ENCODE results near the gene MRPL49.

MRPL49 gene

DNA sequence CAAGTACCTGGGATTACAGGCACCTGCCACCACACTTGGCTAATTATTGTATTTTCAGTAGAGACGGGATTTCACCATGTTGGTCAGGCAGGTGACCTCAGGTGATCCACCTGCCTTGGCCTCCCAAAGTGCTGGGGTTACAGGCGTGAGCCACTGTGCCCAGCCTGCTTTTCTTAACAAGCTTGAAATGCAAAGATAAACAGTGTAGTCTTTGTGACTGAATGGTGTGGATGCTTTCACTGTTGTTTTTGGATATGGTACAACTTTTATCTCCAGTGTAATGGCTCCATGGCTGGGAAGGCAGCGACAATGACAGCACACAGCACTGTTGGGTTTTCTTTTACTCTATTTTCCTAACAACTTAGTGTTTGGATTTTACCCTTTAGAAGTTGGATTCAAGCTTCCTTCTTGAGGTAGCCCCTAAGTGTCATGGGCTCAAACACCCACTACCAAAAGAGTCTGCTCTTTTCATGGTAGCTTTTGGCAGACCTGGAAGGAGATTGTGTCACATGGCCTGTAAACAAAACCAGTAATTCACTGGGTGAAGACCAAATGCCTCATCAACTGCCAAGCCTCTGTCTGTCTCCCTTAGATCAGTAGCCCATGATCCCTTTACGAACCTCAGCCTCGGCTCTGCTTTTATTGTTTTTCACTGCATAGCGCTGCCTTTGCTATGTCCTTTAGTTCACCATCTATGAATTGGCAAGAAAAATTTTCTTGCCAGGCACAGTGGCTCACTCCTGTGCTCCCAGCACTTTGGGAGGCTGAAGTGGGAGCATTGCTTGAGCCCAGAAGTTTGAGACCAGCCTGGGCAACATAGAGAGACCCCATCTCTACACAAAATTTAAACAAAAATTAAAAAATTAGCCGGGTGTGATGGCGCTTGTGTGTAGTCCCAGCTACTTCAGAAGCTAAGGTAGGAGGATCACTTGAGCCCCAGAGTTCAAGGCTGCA lies 19.7 kb upstream of the MRPL49 start:
- DNase-seq (ENCODE audit: low read depth) = no peak

DNA sequence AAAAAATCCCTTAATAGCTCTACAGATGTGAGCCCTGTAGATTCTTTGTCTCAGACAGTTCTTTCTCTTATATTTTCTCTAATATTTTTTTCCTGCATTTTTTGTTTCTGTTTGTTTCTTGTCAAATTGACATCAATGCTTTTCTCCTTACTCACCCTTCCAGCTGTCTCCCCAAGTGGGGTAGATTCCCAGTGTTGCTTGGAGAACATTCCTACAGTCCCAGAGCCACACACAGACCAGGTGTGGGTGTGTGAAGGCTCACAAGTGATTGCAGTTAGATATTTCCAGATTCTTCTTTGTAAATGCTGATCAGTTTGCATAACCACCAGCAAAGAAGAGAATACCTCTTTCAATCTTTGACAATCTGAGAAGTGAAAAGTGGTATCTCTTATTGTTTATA lies 18.6 kb upstream of the MRPL49 start:
- DNase-seq (ENCODE audit: low read depth) = no peak

DNA sequence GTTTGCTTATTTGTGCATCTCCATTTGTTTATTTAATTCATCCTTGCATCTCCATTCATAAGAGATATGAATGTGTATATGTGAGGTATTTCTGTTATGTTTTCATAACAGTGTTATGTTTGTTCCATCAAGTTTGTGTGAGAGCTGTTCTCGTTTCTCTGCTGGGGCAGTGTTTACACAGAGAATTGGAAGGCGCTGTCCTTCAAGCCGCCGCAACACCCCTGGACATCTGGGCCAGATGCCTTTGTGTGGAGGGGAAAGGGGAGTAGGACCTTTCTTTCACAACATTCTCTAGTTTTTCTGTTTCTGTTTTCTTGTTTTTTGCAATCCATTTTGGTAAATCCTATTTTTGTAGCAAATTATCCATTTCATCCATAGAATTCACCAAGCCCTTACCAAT lies 17.5 kb upstream of the MRPL49 start:
- no peak for DNase-seq (ENCODE audit: low read depth)

DNA sequence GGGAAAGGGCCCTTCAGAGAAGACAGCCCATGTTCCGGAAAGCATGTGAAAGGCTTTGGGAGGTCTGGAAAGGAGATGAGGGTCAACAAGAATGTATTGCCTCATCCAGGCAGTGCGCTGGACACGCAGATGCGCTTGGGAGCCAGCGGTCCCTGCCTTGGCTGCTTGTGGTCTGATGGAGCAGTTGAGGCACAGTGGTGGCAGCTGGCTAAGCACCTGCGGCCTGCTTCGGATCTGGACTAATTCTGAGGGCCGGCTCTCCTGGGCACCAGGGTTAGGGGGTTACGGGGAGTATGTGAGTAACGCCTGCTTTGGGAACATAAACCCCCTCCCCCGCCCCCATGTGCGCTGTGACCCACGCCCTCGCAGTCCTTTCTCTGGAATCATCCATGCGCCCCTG lies 15.0 kb upstream of the MRPL49 start:
- DNase-seq (ENCODE audit: low read depth) = no peak

DNA sequence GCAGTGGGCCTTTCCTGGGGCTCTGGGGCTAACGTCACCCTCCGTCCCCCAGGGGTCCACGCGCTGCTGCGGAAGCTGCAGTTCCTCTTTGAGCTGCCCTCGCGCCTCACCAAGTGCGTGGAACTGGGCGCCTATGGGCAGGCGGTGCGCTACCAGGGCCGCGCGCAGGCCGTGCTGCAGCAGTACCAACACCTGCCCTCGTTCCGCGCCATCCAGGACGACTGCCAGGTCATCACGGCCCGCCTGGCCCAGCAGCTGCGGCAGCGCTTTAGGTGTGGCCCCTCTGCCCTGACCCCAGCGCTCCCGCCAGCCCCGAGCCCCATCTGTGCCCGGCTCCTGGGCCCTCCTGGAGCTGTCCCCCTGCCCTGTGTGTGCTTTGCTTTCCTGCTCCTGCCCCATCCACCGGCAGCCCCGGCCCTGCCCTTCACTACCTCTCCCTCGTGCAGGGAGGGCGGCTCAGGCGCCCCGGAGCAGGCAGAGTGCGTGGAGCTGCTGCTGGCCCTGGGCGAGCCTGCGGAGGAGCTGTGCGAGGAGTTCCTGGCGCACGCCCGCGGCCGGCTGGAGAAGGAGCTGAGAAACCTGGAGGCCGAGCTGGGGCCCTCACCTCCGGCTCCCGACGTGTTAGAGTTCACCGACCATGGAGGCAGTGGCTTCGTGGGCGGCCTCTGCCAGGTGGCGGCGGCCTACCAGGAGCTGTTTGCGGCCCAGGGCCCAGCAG lies 14.2 kb upstream of the MRPL49 start:
- DNase-seq (ENCODE audit: low read depth) = no peak

DNA sequence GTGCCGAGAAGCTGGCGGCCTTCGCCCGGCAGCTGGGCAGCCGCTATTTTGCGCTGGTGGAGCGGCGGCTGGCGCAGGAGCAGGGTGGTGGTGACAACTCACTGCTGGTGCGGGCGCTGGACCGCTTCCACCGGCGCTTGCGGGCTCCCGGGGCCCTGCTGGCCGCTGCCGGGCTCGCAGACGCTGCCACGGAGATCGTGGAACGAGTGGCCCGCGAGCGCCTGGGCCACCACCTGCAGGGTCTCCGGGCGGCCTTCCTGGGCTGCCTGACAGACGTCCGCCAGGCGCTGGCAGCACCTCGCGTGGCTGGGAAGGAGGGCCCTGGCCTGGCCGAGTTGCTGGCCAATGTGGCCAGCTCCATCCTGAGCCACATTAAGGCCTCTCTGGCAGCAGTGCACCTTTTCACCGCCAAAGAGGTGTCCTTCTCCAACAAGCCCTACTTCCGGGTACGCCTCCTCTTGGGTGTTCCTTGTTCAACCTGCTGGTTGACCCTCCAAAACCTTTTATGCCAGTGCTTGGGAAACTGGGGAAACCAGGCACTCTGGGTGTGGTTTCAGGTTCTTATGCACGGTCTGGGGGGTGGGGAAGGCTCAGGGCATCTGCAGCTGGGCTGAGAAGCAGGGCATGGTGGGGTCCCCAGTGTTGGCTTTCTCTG lies 13.5 kb upstream of the MRPL49 start:
- DNase-seq (ENCODE audit: low read depth) = no peak

DNA sequence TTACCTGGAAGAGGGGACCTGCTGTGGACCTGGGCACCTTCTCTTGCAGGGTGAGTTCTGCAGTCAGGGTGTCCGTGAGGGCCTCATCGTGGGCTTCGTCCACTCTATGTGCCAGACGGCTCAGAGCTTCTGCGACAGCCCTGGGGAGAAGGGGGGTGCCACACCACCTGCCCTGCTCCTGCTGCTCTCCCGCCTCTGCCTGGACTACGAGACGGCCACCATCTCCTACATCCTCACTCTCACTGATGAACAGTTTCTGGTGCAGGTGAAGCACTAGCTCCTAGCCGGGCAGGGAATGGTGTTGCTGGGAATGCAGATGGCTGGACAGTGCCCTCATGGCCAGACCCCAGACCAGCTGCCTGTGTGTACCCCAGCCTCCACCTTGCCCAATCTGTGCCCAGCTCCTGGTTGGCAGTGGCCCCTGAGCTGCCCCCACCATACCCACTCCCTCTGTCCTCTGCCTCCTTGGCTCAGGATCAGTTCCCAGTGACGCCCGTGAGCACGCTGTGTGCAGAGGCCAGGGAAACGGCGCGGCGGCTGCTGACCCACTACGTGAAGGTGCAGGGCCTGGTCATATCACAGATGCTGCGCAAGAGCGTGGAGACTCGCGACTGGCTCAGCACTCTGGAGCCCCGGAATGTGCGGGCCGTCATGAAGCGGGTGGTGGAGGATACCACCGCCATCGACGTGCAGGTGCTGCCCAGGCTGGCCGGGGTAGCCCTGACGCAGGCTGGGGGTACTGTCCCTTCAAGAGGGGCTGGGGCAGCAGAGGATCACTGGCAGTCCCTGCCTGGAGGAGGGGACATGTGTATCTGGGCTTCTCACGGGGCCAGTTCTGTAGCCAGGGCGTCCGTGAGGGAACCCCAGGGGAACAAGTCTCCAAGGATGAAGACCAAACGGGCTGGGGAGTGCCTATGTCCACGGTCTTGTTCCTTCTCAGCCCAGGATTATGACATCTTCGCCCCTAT lies 12.6 kb upstream of the MRPL49 start:
- no peak for DNase-seq (ENCODE audit: low read depth)

DNA sequence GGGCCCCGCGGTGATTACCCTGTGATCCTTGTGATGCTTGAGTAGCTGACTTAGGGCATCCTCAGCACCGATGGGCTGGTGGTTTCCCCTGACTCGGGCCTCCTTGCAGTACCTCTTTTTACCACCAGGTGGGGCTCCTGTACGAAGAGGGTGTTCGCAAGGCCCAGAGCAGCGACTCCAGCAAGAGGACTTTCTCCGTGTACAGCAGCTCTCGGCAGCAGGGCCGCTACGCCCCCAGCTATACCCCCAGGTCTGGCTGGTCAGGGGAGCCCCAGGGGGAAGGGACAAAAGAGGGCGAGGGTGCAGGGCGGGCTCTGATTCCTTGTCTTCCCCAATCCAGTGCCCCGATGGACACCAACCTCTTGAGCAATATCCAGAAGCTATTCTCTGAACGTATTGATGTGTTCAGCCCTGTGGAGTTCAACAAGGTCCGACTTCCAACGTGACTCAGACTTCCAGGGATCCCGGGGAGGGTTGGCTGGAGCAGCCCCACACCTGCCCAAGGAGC lies 11.7 kb upstream of the MRPL49 start:
- peak; percentile 99 for DNase-seq (ENCODE audit: low read depth)

DNA sequence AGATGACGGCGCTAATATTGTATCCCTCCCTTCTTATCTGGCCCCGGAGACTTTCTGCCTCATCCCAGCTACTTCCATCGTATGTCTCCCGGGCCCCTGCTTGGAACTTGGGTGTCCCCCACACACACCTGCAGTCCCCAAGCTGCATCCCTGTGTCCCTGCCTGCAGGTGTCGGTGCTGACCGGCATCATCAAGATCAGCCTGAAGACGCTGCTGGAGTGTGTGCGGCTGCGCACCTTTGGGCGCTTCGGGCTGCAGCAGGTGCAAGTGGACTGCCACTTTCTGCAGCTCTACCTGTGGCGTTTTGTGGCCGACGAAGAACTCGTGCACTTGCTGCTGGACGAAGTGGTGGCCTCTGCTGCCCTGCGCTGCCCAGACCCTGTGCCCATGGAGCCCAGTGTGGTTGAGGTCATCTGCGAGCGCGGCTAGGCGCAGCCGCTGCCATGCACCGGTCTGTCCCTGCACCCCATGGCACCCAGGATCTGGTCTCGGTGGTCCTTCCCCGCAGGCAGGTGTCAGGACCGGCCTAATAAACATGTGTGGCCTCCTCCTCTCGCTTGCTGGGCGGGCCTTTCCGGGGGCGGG lies 10.9 kb upstream of the MRPL49 start:
- DNase-seq (ENCODE audit: low read depth) = no peak

DNA sequence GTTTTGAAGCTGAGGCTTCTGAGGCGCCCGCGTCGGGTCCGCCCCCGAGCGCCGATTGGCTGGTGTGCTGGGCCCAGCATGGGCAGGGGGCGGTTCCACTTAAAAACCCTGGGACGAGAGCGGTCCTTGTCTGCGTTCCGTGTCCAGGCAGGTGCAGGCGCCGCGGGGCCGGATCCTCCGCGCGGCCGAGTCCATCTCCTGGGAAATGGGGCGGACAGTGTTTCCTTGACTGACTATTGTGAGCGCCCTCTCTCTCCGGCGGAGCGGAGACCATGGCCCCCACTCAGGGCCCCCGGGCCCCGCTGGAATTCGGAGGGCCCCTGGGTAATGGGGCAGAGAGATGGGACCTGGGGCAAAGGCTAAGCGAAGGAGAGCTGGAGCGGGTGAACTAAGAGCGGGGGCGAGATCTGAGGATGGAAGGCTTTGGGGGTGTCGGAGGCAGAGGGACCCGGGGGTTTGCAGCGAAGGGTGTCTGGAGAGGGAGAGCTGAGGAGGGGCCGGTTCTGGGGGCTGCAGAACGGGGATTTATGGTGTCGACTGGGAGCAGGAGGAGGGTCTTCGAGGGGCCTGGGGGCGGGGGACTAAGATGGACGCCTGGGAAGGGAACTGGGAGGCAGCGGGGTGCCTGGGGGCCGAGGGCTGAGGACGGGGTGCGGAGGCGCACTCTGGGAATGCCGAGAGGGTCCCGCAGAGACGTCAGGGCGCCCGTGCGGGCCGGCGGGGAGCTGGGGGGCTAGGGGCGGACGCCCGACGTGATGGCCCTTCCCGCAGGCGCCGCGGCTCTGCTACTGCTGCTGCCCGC lies 10.2 kb upstream of the MRPL49 start, which contains the start of gene TM7SF2:
TSS of gene TM7SF2 (plus strand) at position 129 of the 802 bp plus-strand sequence. CDS start at position 273, 144 bp downstream.
- peak; percentile 85 for DNase-seq (ENCODE audit: low read depth)

DNA sequence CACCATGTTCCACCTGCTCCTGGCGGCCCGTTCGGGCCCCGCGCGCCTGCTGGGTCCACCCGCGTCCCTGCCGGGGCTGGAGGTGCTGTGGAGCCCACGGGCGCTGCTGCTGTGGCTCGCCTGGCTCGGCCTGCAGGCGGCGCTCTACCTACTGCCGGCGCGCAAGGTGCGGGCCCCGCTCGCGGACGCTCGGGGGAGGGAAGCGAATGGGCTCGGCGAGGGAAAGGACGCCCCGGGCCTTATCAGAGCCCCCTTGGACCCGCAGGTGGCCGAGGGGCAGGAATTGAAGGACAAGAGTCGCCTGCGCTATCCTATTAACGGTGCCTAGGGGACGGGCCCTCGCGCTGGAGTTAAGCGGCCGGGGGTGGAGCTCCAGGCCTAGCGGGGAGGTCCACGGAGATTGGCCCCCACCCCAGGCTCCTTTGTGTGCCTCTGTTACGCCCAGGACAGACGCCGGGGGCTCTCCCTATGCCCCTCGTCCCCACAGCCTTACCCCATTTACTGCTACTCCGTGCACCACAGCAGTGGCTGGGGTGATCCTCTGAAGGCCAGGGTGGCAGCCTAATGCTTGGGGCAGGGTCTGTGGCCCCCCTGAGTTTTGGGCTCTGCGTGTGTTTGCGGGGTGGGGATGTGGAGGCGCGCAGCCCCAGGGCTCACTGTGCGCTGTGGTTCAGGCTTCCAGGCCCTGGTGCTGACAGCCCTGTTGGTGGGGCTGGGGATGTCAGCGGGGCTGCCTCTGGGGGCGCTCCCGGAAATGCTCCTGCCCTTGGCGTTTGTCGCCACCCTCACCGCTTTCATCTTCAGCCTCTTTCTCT lies 9.4 kb upstream of the MRPL49 start:
- DNase-seq (ENCODE audit: low read depth) = no peak

DNA sequence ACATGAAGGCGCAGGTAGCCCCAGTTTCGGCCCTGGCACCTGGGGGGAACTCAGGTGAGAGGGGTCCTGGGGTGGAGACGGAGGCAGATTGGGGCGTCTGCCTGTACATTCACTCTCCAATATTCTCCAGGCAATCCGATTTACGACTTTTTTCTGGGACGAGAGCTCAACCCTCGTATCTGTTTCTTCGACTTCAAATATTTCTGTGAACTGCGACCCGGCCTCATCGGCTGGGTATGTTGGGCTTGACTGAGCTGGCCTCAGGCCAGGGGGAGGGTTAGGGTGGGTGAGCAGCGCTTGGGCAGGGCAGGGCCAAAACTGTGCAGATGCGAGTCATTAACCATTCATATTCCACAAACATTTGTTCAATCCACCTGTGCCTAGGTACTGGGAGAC lies 8.8 kb upstream of the MRPL49 start:
- no peak for DNase-seq (ENCODE audit: low read depth)

DNA sequence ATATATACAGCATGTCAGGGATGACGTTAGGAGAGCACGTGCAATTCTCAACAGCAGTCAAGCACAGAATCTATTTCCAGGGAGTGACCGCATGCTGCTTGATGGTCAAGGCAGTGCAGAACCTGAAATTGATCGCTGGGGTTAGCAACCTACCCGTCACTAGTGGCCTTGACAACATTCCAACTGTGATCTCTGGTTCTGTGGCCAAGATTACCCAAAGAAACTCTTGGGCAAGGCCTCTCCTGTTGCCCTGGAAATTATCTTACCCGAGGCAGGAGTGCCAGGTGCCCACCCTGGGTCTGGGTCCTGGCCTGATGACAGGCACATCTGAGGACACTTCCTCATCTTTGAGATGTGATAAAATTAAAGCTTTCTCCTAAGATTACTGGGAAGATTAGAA lies 8.3 kb upstream of the MRPL49 start:
- DNase-seq (ENCODE audit: low read depth) = no peak

DNA sequence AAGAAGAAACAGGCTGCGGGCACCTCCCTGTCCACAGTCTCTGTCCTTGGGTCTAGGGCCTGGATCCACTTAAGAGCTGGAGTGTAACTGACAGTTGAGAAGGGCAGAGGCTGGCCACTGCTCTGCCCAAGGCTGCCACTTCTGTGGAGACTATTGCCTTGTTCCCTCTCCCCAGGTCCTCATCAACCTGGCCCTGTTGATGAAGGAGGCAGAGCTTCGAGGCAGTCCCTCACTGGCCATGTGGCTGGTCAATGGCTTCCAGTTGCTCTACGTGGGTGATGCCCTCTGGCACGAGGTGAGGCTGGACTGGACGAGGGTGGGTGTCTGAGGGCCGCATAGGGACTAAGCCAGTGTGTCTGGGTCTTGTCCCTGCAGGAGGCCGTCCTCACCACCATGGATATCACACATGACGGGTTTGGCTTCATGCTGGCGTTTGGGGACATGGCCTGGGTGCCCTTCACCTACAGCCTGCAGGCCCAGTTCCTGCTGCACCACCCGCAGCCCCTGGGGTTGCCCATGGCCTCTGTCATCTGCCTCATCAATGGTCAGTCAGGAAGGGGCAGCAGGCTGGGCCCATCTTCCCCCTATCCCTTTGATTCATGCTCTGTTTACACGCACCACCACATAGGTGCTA lies 7.5 kb upstream of the MRPL49 start:
- no peak for DNase-seq (ENCODE audit: low read depth)

DNA sequence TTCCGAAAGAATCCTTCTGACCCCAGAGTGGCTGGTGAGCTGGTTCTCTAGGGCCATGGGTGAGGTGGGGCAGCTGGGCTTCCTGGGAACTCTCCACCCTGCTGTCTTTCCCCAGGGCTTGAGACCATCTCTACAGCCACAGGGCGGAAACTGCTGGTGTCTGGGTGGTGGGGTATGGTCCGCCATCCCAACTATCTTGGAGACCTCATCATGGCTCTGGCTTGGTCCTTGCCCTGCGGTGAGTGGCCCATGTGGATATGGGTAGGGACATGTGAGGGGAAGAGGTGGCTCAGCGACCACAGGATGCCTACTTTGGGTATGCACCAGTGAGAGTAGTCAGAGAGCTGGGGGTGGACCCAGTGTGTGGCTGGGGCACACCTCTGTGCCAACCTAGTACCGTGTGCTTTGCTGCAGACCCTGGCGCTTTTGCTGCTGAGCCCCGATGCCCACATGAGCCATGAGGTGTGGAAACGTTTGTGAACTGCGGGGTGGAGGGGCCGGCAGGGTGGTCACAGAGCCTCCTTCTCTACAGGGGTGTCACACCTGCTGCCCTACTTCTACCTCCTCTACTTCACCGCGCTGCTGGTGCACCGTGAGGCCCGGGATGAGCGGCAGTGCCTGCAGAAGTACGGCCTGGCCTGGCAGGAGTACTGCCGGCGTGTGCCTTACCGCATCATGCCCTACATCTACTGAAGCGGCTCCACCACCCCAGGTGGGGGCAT lies 6.6 kb upstream of the MRPL49 start:
- DNase-seq (ENCODE audit: low read depth) = no peak

DNA sequence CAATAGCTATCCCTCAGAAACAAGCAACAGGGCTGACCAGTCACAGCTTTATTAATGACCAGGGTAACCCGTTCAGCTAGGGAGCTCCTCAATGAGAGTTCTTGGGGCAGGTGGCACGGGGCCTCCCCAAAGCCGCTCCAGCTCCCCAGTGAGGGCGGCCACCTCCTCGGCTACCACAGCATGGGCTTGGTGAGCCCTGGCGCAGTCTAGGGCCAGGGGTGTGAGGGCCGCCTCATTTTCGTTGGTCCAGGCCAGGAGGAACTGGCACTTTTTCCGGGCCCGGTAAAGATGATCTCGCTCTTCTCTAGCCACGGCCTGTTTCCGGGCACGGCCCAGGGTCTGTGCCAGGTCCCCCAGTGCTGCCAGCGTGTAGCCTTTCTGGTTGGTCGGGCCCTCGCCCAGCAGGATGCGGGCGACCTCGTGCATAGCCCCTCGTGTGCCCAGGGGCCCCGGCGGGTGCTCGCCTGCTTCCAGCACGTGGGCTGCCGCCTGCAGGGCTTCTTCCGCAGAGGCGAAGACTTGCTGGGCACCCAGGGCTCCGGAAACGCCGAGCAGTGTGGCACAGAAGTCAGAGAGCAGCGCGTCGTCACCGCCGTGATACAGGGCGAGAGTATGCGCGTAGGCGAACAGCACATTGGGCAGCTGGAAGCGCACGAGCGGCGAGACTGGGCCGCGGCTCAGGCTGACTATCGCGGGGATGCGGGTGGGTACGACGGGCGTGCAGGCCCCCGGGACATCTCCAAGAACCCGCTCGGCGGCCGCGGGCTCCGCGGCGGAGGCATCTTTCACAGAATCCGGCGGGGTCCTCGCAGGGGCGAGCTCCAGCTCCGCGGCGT lies 5.5 kb upstream of the MRPL49 start:
- DNase-seq (ENCODE audit: low read depth) = no peak
